Measurements from ENCODE around the gene PA2G4.

GRCh38 chr12:56161690-56162351 lies 57.5 kb downstream of the PA2G4 start:
- TF ChIP-seq POLR2A (IDR thresholded peaks at IDR 0.05) (no peak), CTCF (IDR thresholded peaks at IDR 0.05) (no peak), EP300 (IDR thresholded peaks at IDR 0.05) (no peak)

Measured in tibial nerve (tissue), 4 donors.